Middle frontal gyrus (tissue), 1 donor: ENCODE results near the gene ZNF100.
"Not testable (repeated sequence)": the region's sequence is repeated elsewhere in the genome, so short reads cannot be mapped to it uniquely, and the experiment has no call there.

Source experiments
- DNase-seq: peaks from one replicate; pipeline ENCODE4 v3.0.0-alpha.2; 2015; ENCODE audit warnings: low spot score; ENCODE audit errors: extremely low spot score

ZNF100 gene

DNA sequence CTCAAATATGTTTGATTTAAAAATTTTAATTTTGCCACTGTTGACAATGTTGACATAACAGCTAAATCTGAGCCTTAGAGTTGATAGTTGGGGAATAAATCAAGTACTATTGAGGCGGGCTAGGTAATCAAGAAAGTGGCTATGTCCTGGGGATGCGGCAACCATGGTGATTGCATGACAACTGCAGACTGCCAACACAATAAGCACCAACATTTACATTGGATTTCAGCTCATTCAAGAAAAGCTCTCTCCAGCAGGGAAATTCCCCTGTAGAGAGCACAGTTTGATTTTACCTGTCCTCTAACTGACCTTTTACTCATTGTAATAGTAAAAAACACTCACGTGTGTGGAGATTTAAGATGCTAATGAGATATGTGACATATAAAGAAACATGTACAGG, 63.1 kb downstream of the ZNF100 start:
- no peak for DNase-seq

DNA sequence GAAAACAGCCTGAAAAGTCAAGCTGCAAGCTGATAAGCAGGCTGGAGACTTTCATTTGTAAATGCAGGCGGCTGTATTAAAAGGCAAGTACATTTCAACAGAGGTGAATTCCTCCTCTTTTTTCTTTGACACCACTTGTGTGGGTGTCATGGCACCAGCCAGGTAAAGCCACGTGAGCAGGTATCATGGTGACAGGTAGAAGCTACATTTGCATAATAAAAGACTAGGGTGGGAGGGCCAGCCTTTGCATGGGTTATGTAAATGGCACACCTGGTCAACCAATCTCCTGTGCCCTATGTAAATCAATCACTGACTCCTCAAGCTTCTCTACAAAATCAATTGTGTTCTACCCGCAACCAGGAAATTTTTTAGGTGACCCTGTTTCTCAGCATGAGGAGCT, 68.2 kb downstream of the ZNF100 start:
- no peak for DNase-seq

DNA sequence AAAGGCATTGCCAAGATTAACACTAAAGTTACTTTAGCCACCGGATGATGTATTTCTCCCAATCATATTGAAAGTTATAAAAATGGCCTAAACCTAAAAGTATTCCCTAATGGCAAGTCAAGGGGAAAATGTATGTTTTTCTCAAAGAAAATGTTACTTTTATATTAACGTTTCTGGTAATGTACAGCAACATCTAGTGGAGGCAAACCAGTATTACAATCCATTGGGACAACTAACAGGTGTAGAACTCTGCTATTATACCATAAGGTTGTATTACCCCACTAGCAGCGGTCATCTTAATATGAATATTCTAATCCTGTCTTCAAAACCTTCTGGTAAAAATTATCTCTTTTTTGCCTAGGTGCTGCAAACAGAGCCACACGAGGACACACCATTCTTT, 69.2 kb downstream of the ZNF100 start:
- DNase-seq: no peak

DNA sequence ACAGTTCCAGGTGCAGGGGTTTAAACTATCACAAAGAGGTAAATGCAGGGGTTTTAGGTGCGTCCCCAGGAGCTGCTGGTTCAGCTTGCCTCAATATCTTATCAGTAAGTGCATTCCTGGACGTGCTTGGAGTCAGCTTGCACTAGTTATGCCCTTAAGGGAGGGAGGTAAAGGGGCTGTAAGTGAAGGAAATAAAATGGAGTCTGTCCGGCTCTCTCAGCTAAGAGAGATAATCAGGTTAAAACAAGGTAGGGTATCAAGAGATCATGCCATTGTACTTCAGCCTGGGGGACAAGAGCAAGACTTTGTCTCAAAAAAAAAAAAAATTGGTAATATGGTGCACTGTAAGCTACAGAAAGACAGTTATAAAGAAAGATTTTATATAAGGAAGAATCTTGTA, 69.7 kb downstream of the ZNF100 start:
- no peak for DNase-seq

DNA sequence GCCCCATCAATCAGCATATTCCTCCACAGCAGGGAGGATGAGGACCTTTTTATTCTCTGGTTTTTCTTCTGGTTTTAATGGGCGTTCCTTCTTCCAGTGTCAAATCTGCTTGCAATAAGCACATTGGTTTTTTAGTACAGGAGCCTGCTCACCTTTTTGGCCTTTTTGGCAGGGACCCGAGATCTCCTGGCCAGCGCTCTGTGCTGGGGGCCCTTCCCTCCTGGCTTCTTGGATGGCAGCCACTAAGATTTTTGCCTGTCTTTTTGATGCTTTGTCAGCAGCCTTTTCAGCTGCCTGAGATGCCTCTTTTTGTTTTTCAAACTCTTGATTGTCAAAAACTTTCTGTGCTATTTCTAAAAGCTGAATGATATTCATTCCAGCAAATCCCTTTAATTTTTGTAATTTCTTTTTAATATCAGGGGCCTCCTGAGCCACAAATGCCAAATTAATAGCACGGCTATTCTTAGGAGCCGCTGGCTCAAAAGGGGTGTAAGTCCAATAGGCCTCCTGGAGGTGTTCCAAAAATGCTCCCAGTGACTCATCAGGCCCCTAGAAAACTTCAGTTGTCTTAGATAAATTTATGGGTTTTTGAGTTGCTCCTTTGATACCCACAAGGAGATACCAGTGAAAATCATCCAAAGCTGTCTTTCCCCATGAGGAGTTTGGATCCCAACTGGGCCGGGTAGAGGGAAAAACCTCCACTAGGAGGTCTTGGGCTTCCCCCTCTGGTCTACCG, 73.0 kb downstream of the ZNF100 start:
- no peak for DNase-seq

DNA sequence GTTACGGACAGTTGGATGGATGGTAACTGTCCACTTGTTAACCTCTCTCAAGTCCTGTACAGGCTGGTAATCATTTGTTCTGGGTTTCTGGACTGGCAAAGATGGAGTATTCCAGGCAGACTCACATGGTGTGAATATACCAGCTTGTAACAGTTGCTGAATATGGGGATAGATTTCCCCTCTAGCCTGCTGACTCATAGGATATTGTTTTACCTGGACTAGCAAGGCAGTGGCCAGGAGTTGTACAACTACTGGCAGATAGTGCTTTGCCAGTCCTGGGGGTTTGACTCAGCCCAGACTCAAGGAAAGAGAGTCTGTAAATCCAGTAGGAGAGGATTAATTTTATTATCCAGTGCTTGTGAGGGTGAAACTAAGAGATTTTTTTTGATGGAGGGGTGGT, 74.0 kb downstream of the ZNF100 start:
- DNase-seq: no peak

DNA sequence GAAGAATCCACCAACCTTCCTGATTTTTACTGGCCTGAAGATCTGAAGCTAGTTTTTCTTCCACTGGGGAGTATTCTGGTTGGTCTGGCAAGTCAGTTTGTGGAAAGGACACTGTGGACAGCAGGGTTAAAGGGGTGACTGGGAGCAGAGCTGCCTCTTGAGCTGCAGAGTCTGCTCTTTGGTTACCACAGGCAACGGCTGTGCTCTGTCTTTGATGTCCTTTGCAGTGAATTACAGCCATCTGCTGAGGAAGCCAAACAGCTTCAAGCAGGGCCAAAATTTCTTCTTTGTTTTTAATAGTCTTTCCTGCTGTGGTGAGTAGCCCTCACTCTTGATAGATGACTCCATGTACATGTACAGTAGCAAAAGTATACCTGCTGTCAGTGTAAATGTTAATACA, 75.7 kb downstream of the ZNF100 start:
- no peak for DNase-seq

DNA sequence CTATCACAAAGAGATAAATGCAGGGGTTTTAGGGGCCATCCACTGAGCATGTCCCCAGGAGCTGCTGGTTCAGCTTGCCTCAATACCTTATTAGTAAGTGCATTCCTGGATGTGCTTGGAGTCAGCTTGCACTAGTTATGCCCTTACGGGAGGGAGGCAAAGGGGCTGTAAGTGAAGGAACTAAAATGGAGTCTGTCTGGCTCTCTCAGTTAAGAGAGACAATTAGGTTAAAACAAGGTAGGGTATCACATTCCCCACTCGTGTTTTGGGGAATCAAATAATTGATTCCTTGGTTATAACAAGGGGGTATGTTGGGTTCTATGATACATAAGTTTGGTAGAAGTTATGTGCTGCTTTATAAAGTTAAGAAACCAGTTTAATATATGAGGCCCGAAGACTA, 78.9 kb downstream of the ZNF100 start:
- no peak for DNase-seq

DNA sequence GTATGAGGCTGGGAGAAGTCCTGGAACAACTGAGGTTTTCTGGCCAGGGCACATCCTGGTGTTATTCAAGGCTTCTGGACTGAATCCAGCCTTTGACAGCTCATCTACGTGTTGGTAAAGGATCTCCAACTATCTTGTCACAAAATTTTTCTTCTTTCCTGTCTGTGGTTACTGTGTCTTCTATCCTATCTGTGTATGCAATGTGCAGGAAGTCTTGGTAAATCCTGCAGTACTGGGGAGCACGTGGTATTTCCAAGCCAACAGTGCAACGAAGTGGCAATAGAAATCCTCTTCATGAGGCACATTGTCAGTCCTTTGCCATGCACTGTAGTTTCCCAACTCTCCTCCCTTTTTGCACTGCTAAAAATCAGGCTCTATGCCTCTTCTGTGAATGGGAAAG, 86.7 kb downstream of the ZNF100 start:
- DNase-seq: no peak

DNA sequence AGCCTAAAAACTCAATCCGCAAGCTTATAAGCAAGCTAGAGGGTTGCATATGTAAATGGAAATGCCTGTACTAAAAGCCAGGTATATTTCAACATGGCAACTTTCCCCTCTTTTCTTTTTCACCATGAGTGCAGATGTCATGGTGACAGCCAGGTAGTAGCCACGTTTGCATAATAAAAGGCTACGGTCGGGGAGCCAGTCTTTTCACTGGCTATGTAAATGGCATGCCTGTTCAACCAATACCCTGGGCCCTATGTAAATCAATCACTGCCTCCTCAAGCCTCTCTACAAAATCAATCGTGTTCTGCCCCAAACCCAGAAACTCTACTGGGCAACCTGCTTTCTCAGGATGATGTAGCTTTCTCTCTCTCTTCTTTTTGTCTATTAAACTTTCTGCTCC, 87.4 kb downstream of the ZNF100 start:
- no peak for DNase-seq

DNA sequence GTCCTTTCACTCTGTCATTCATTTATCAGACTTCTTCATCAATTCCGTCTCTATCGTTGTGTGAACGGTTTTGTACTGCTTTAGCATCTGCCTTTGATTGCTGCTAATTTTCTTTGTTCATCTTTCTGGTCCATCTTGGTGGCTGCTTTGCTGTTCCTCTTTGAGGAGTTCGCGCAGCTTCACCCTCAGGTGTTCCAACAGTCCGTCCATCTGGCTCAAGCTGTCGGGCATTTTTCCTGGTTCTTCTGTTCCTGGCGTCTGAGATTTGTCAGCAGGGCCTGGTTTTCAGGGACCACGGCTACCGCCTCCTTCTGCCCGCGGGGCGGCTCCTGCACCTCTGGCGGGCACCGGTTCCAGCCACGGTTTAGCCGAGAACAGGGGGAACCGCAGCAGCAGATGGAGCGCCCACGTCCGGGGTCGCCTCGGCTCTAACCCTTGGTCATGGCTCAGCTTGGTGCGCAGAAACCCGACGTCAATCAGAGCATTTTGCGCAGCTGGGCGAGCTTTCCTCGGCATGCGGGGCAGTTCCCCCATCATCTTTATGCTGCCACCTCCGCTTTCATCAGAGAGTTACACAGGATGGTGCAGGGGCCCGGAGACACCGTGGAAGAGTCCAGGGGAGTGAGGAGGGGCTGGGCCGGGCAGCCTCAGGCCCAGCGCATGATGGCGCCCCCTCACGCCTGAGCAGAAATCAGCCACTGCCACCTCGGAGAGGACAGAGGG, 89.5 kb downstream of the ZNF100 start:
- DNase-seq: no peak

DNA sequence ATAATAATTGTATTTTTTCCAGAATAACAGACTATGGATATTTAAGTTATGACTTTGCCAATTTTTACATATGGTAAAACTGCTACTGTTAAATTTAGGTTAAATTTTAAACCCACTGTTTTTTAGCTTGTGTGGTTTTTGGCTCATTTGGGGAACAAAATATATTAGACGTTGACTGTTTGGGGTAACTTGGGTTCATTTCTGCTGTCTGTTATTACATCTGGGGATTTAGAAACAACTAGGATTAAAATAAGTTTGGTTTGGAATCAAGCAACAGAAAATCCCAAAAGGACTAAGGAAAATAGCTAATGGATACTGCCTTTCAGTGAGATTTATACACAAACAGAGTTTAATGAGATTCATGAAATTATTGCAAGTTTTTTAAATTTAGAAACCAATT, 92.9 kb downstream of the ZNF100 start:
- no peak for DNase-seq

DNA sequence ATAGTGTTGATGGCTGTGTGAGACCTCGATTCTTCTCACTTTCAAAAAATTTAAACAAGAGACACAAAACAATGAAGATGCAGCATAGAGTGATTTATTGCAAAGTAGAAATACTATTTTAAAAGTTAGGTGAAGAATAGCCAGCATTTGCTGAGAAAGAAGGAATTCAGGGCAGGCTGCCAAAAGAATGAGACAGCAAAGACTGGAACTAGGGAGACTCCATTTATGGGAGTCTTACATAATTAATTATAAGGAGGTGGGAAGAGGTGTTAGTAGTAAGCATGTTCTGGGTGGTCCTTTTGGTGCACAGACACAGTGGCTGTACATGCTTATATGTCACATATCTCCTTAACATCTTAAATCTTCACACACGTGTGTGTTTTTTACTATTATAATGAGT, 93.9 kb downstream of the ZNF100 start:
- DNase-seq: not testable (repeated sequence)
